OCI-LY7 (cell line): ENCODE results near the gene SMOC2. TPM values are rescaled to one million over a fixed set of nuclear protein-coding genes. Genes with fewer than 3 reads are reported as not detected.

ENCODE experiments used
- BruUV-seq: library from RNA; stranded (reverse); fragments of 400-500 nt; replicated peaks from 2 replicates; lab custom pipeline; 2021; lab: Mats Ljungman, UMichigan
- CTCF ChIA-PET: fragments of 300-600 bp; sonication (Branson Sonifier 250); formaldehyde crosslinking; loops from one replicate; lab custom pipeline; 2022; ENCODE audit warnings: antibody characterized with exemption; ENCODE audit not compliant: unreplicated experiment; lab: Charles Lee
- POLR2A ChIA-PET: fragments of 300-600 bp; sonication (Branson Sonifier 250); formaldehyde crosslinking; loops from one replicate; lab custom pipeline; 2022; ENCODE audit warnings: antibody characterized with exemption; lab: Charles Lee
- DNase-seq: peaks from one replicate; pipeline ENCODE4 v3.0.0-alpha.2; 2015; ENCODE audit warnings: low spot score
- H2AFZ ChIP-seq: fragments of 200-600 bp; sonication (generic), shearing (Covaris generic); 2 replicates; pipeline ENCODE4 v1.6.1; 2014; ENCODE audit warnings: mild to moderate bottlenecking, antibody characterized with exemption, low read length, moderate library complexity
- H3K27ac ChIP-seq: fragments of 200-600 bp; sonication (generic); 2 replicates; pipeline ENCODE4 v1.5.1; 2014; ENCODE audit warnings: mixed run types, low read depth, mild to moderate bottlenecking, moderate library complexity, low read length, inconsistent platforms; ENCODE audit not compliant: poor library complexity, severe bottlenecking
- H3K36me3 ChIP-seq: fragments of 200-600 bp; sonication (generic); 2 replicates; pipeline ENCODE4 v1.6.1; 2014; ENCODE audit warnings: mild to moderate bottlenecking, antibody characterized with exemption, low read length, moderate library complexity, mixed read lengths; ENCODE audit not compliant: insufficient read depth
- H3K4me1 ChIP-seq: fragments of 200-600 bp; sonication (generic); 2 replicates; pipeline ENCODE4 v1.5.1; 2014; ENCODE audit warnings: mild to moderate bottlenecking, low read length; ENCODE audit not compliant: insufficient read depth, poor library complexity, severe bottlenecking
- H3K4me2 ChIP-seq: fragments of 200-600 bp; sonication (generic); 2 replicates; pipeline ENCODE4 v1.6.1; 2014; ENCODE audit warnings: mild to moderate bottlenecking, low read length
- H3K4me3 ChIP-seq: fragments of 200-600 bp; sonication (generic); 2 replicates; pipeline ENCODE4 v1.5.1; 2014; ENCODE audit warnings: mild to moderate bottlenecking, low read depth, low read length; ENCODE audit not compliant: poor library complexity, severe bottlenecking
- H3K79me2 ChIP-seq: fragments of 200-600 bp; sonication (generic); 2 replicates; pipeline ENCODE4 v1.6.1; 2016; ENCODE audit warnings: low read depth, mild to moderate bottlenecking, low read length, moderate library complexity, mixed read lengths; ENCODE audit not compliant: insufficient read depth
- H3K9me2 ChIP-seq: fragments of 200-600 bp; sonication (generic); 2 replicates; pipeline ENCODE4 v1.6.1; 2016; ENCODE audit warnings: mild to moderate bottlenecking, low read length, mixed read lengths; ENCODE audit not compliant: insufficient read depth
- H3K9me3 ChIP-seq: fragments of 200-600 bp; sonication (generic); 2 replicates; pipeline ENCODE4 v1.6.1; 2014; ENCODE audit warnings: mild to moderate bottlenecking, mixed run types, low read length, mixed read lengths
- H4K20me1 ChIP-seq: fragments of 200-600 bp; sonication (generic); 2 replicates; pipeline ENCODE4 v1.6.1; 2014; ENCODE audit warnings: mild to moderate bottlenecking, antibody characterized with exemption, low read length, moderate library complexity, mixed read lengths; ENCODE audit not compliant: insufficient read depth
- EZH2phosphoT487 ChIP-seq: fragments of 200-600 bp; sonication (generic); IDR thresholded peaks from 2 replicates; pipeline ENCODE4 v1.6.1; 2018; ENCODE audit warnings: low read depth, borderline replicate concordance, mild to moderate bottlenecking, mixed run types, antibody characterized with exemption, low read length, moderate library complexity, mixed read lengths
- intact Hi-C: fragments of 100-400 bp; cut with micrococcal nuclease; formaldehyde crosslinking; loops from one replicate; pipeline ENCODE4 v1.10.0; 2022; ENCODE audit not compliant: unreplicated experiment
- total RNA-seq, 2 experiments: library from RNA; depleted of rRNA in 1 of 2; stranded (reverse); fragments of >200 nt in 1 of 2; shearing (Covaris generic) in 1 of 2; gene quantifications; 2 replicates each; pipeline ENCODE4 v1.2.3, GENCODE V29; 2014 to 2022
- TF ChIP-seq, protein P1 (sequence below): fragments of 200-600 bp; sonication (generic); conservative IDR thresholded peaks from 2 replicates; pipeline ENCODE4 v1.5.1; 2014; ENCODE audit warnings: mild to moderate bottlenecking, antibody characterized with exemption, low read length, moderate library complexity, mixed read lengths

SMOC2 gene
- total RNA-seq, 2 experiments from 2014 or later, result not detected

DNA sequence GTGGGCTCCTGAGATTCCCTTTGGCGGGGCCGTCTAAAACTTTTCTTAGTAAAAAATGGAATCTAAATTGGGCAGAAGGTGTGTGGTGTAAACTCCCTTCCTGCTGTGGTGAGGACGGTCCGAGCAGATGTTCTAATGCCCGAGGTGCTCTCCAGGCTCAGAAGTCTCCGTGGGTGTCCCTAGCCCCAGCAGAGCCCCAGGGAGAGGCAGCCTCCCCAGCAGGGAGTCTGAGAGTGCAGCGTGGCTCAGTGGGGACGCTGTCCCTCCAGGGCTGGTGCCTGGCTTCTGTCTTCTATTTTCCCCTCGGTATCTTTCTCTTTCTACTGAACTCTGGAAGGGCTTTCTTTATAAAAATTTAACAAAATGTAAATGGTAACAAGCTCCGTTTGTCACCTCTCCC lies 208.2 kb downstream of the SMOC2 start:
- TF ChIP-seq EZH2phosphoT487, result no peak
- TF ChIP-seq, protein P1, sequence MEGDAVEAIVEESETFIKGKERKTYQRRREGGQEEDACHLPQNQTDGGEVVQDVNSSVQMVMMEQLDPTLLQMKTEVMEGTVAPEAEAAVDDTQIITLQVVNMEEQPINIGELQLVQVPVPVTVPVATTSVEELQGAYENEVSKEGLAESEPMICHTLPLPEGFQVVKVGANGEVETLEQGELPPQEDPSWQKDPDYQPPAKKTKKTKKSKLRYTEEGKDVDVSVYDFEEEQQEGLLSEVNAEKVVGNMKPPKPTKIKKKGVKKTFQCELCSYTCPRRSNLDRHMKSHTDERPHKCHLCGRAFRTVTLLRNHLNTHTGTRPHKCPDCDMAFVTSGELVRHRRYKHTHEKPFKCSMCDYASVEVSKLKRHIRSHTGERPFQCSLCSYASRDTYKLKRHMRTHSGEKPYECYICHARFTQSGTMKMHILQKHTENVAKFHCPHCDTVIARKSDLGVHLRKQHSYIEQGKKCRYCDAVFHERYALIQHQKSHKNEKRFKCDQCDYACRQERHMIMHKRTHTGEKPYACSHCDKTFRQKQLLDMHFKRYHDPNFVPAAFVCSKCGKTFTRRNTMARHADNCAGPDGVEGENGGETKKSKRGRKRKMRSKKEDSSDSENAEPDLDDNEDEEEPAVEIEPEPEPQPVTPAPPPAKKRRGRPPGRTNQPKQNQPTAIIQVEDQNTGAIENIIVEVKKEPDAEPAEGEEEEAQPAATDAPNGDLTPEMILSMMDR, result no peak
- no TSS peak for BruUV-seq
- CTCF ChIA-PET, result no interaction called here

GRCh38 chr6:168650671-168651111 lies 209.7 kb downstream of the SMOC2 start:
- no peak overlapping the region for H3K27ac ChIP-seq
- H3K36me3 ChIP-seq, result no peaks in the 10 kb centered on the region
- ChIA-PET POLR2A (no interaction called here), CTCF (no interaction called here)
- BruUV-seq, result no TSS peak
- H3K9me3 ChIP-seq, result no peaks in the 10 kb centered on the region
- DNase-seq, result no peak
- H3K4me2 ChIP-seq, result no peak overlapping the region
- no peaks in the 10 kb centered on the region for H3K4me1 ChIP-seq
- H2AFZ ChIP-seq, result no peak overlapping the region
- no peak overlapping the region for H3K4me3 ChIP-seq
- TF ChIP-seq, protein P1, result no peak
- TF ChIP-seq EZH2phosphoT487, result no peak
- no peaks in the 10 kb centered on the region for H3K9me2 ChIP-seq
- intact Hi-C loops, result no loop called here
- H3K79me2 ChIP-seq, result no peaks in the 10 kb centered on the region
- no peaks in the 10 kb centered on the region for H4K20me1 ChIP-seq

More for the DNA sequence above, 208.2 kb downstream of the SMOC2 start:
- Histone ChIP-seq H3K4me1 (no peaks in the 10 kb centered on the region), H3K79me2 (no peaks in the 10 kb centered on the region), H3K9me2 (no peaks in the 10 kb centered on the region), H3K4me2 (no peak overlapping the region), H2AFZ (no peak overlapping the region), H3K27ac (no peak overlapping the region), H4K20me1 (no peaks in the 10 kb centered on the region), H3K4me3 (no peak overlapping the region), H3K36me3 (no peaks in the 10 kb centered on the region), H3K9me3 (no peaks in the 10 kb centered on the region)
- POLR2A ChIA-PET, result no interaction called here
- no peak for DNase-seq
- intact Hi-C loops, result no loop called here

DNA sequence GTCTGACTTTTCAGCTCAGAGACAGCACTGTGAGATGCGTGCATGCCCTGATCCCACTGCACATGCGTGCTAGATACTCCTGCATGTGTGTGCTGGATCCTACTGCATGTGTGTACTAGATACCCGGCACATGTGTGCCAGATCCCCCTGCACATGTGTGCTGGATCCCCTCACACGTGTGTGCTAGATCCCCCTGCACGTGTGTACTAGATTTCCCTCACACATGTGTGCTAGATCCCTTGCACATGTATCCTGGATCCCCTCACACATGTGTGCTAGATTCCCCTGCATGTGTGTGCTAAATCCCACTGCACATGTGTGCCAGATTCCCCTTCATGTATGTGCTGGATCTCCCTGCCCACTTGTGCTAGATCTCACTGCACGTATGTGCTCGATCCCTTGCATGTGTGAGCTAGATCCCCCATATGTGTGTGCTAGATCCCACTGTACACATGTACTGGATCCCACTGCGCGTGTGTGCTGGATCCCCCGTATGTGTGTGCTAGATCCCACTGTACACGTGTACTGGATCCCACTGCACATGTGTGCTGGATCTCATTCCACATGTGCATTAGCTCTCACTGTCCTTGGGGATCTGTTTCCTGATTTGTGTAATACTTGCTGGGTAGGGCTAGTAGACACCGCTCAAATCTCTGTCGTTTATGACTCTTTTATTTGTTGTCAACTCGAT lies 214.6 kb downstream of the SMOC2 start:
- Histone ChIP-seq H3K4me3 (no peak overlapping the region), H3K9me2 (no peaks in the 10 kb centered on the region), H3K9me3 (0 out of 2 replicates have a peak, but pooled peaks cover 7% of the 10 kb centered on the region), H3K4me1 (no peaks in the 10 kb centered on the region), H3K79me2 (no peaks in the 10 kb centered on the region), H4K20me1 (no peaks in the 10 kb centered on the region), H3K36me3 (no peaks in the 10 kb centered on the region), H2AFZ (no peak overlapping the region), H3K27ac (no peak overlapping the region), H3K4me2 (no peak overlapping the region)
- no peak for DNase-seq
- TF ChIP-seq EZH2phosphoT487, result no peak
- TF ChIP-seq, protein P1, result no peak
- ChIA-PET POLR2A (no interaction called here), CTCF (no interaction called here)
- intact Hi-C loops, result no loop called here
- BruUV-seq, result no TSS peak
